Middle frontal gyrus (tissue), 1 donor: ENCODE measurements around the gene VPS54.

Source experiments
- DNase-seq: peaks from one replicate; pipeline ENCODE4 v3.0.0-alpha.2; 2015; ENCODE audit warnings: low spot score; ENCODE audit errors: extremely low spot score

VPS54 gene

DNA sequence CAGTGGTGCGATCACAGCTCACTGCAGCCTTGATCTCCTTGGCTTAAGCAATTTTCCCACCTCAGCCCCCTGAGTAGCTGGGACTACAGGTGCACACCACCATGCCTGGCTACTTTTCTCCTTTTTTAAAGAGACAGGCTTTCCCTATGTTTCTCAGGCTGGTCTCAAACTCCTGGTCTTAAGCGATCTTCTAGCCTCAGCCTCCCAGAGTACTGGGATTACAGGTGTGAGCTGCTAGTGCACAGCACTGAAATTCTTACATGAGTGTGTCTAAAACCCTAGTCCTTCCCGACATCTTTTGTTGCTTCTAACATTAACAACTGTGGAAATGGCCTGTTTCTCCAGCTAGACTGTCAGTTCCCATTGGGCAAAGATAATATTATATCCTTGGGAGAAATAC, 174.6 kb downstream of the VPS54 start:
- no peak for DNase-seq

- DNase-seq = no peak
Measured at GRCh38 chr2:63843791-63844190, 175.4 kb downstream of the VPS54 start.

GRCh38 chr2:63843093-63843492, 176.1 kb downstream of the VPS54 start:
- no peak for DNase-seq

DNA sequence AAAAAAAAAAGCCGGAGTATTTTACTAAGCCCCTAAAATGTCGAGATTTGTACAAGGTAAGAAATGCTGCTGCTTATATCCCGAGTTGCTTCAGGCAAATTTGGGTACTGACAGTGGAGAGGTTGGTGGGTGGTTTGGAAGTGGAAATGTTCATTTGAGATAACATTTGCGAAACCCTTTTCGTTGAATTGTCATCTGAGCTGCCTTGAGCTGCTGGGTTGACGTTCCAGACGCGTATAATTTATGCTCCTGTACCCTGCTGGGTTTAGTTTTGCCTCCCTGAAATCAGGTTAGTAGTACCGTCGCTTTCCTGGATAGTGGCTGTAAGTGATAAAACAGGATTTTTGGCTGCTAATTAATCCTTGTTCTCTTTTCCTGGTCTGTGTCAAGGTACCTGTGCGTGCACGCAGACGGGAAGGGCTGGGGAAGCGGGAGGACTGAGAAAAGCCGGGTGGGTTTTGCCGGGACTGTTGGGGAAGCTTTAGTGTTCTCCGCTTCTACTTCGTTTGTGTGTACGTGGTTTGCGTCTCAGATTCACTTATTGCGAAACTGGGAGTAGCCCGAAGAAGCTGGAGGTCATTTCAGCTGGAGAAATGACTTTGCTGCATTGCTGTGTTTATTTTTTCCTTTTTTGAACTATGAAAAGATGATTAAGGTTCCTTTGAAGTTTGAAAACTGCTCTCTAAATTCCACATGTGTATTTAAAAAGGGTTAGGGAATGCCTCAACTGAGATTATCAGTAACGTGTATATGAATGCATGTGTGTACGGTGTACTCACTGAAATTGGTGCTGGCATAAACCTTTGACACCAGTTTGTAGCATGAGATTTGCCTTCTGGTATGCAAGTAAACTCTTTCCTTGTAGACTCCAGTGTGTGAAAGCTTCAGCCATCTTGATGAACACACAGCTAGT, 176.8 kb downstream of the VPS54 start:
- no peak for DNase-seq
